NT2/D1 (cell line): ENCODE measurements around the gene NELL2.

Experiments used
- SUZ12 ChIP-seq: IDR thresholded peaks from 2 replicates; pipeline ENCODE4 v1.6.1; 2011; ENCODE audit not compliant: insufficient read length, insufficient read depth; ENCODE audit errors: extremely low read depth
- ZNF274 ChIP-seq: IDR thresholded peaks from 2 replicates; pipeline ENCODE4 v1.6.1; 2011; ENCODE audit warnings: mild to moderate bottlenecking, low read depth, low read length

GRCh38 chr12:44812062-44812461 lies 64.1 kb downstream of the NELL2 start:
- TF ChIP-seq SUZ12: no peak
- no peak for TF ChIP-seq ZNF274
